HepG2 (cell line): ENCODE results near the gene GPR173. TPM values are rescaled to one million over a fixed set of nuclear protein-coding genes. Genes with fewer than 3 reads are reported as not detected.
A peak's percentile ranks its signal among the peaks of the same experiment; 100 is the strongest.

Experiments used
- ATAC-seq: fragments of 200-7000 bp; cut with Tn5 transposase; 3 replicates; pipeline ENCODE4 v1.9.1; 2020; ENCODE audit warnings: mild to moderate bottlenecking, moderate library complexity
- BruUV-seq: library from RNA; stranded (reverse); fragments of 400-500 nt; replicated peaks from 2 replicates; lab custom pipeline; 2021; lab: Mats Ljungman, UMichigan
- CTCF ChIA-PET: fragments of 300-600 bp; formaldehyde crosslinking; extraction: SDS; loops from one replicate; lab custom pipeline; 2021; ENCODE audit warnings: low total read pairs, inconsistent platforms, low intra/inter-chr PET ratio; lab: Yijun Ruan, JAX
- POLR2A ChIA-PET: fragments of 350-600 bp; sonication (Branson Sonifier 250); formaldehyde crosslinking; loops from one replicate; lab custom pipeline; 2020; ENCODE audit warnings: antibody characterized with exemption, inconsistent platforms; lab: Yijun Ruan, JAX
- DNase-seq: peaks from one replicate; pipeline ENCODE4 v3.0.0-alpha.2; 2015; ENCODE audit warnings: low spot score
- FAIRE-seq: peaks from 3 replicates; lab custom pipeline; 2011; peaks lifted over from hg19 to GRCh38; lab: Jason Lieb, UNC
- H2AFZ ChIP-seq: one replicate; pipeline ENCODE4 v1.6.1; 2011; ENCODE audit warnings: low read length, inconsistent platforms
- H3K27ac ChIP-seq: fragments of 300-600 bp; 3 replicates; pipeline ENCODE4 v1.8.0; 2011; ENCODE audit warnings: mixed run types, mild to moderate bottlenecking, mixed read lengths, low read length, inconsistent platforms; ENCODE audit not compliant: insufficient read depth; ENCODE audit errors: extremely low read length
- H3K27me3 ChIP-seq, 2 experiments: fragments of 200-600 bp in 1 of 2; 2 replicates in 1 of 2; 3 replicates in 1 of 2; pipeline versions ENCODE4 v1.6.0 to v1.8.0; 2011; ENCODE audit warnings: low read length in 2 of 2, mild to moderate bottlenecking in 2 of 2, moderate library complexity in 2 of 2, inconsistent platforms in 1 of 2; ENCODE audit not compliant: insufficient read depth in 2 of 2, control insufficient read depth in 1 of 2
- H3K36me3 ChIP-seq, 2 experiments: fragments of 200-600 bp in 1 of 2; replicated peaks in 1 of 2; 2 replicates in 1 of 2; 3 replicates in 1 of 2; pipeline versions ENCODE4 v1.5.1 to v1.8.0; 2011; ENCODE audit warnings: low read length in 2 of 2, inconsistent platforms in 1 of 2; ENCODE audit not compliant: insufficient read depth in 2 of 2, control insufficient read depth in 1 of 2
- H3K4me1 ChIP-seq: 2 replicates; pipeline ENCODE4 v1.5.1; 2012; ENCODE audit warnings: low read length, inconsistent platforms; ENCODE audit not compliant: insufficient read depth
- H3K4me2 ChIP-seq: 2 replicates; pipeline ENCODE4 v1.6.0; 2011; ENCODE audit warnings: low read depth, low read length, inconsistent platforms
- H3K4me3 ChIP-seq, 3 experiments: fragments of 200-600 bp in 1 of 3; sonication (generic), shearing (Covaris generic) in 1 of 3; replicated peaks in 1 of 3; 2 replicates each; pipeline ENCODE4 v1.5.1; 2011 to 2016; ENCODE audit warnings: low read length in 3 of 3, inconsistent platforms in 2 of 3, low read depth in 2 of 3, mild to moderate bottlenecking in 2 of 3, control low read depth in 1 of 3, mixed read lengths in 1 of 3; ENCODE audit not compliant: insufficient read depth in 1 of 3
- H3K79me2 ChIP-seq: one replicate; pipeline ENCODE4 v1.6.1; 2011; ENCODE audit warnings: low read length, inconsistent platforms; ENCODE audit not compliant: insufficient read depth
- H3K9ac ChIP-seq: 2 replicates; pipeline ENCODE4 v1.6.0; 2011; ENCODE audit warnings: mild to moderate bottlenecking, low read depth, low read length, inconsistent platforms; ENCODE audit not compliant: insufficient read depth
- H3K9me3 ChIP-seq: 2 replicates; pipeline ENCODE4 v1.5.1; 2012; ENCODE audit warnings: mild to moderate bottlenecking, low read length
- H4K20me1 ChIP-seq: 2 replicates; pipeline ENCODE4 v1.6.0; 2011; ENCODE audit warnings: inconsistent platforms, mild to moderate bottlenecking, low read length, moderate library complexity; ENCODE audit not compliant: insufficient read depth
- GTF3A ChIP-seq: sonication (generic); formaldehyde crosslinking; conservative IDR thresholded peaks from 2 replicates; pipeline ENCODE4 v1.4.0; 2020; ENCODE audit warnings: mild to moderate bottlenecking, missing genetic modification reagents
- MAFF ChIP-seq: IDR thresholded peaks from 2 replicates; pipeline ENCODE4 v1.6.1; 2011; ENCODE audit warnings: low read depth, low read length, improper control_type of control experiment
- MXD1 ChIP-seq: sonication (generic); formaldehyde crosslinking; IDR thresholded peaks from 2 replicates; pipeline ENCODE4 v1.4.0; 2020; ENCODE audit warnings: mild to moderate bottlenecking, missing genetic modification reagents
- NFKBIZ ChIP-seq: IDR thresholded peaks from 2 replicates; pipeline ENCODE4 v1.6.1; 2018; ENCODE audit warnings: missing genetic modification reagents, missing compliant biosample characterization
- POGZ ChIP-seq: sonication (generic); formaldehyde crosslinking; IDR thresholded peaks from 2 replicates; pipeline ENCODE4 v1.4.0; 2020; ENCODE audit warnings: mild to moderate bottlenecking, missing genetic modification reagents
- TAF1 ChIP-seq: sonication (generic); formaldehyde crosslinking; IDR thresholded peaks from 2 replicates; pipeline ENCODE4 v1.4.0; 2020; ENCODE audit warnings: missing genetic modification reagents
- TARDBP ChIP-seq: sonication (generic); formaldehyde crosslinking; IDR thresholded peaks from 2 replicates; pipeline ENCODE4 v1.8.0; 2022; ENCODE audit warnings: mild to moderate bottlenecking, missing genetic modification reagents
- TBX2 ChIP-seq: sonication (generic); formaldehyde crosslinking; IDR thresholded peaks from 2 replicates; pipeline ENCODE4 v1.5.0; 2020; ENCODE audit warnings: missing genetic modification reagents, mild to moderate bottlenecking, borderline replicate concordance
- THAP7 ChIP-seq: sonication (generic); formaldehyde crosslinking; IDR thresholded peaks from 2 replicates; pipeline ENCODE4 v1.8.1; 2023; ENCODE audit warnings: mild to moderate bottlenecking, missing genetic modification reagents
- YEATS4 ChIP-seq: sonication (generic); formaldehyde crosslinking; IDR thresholded peaks from 2 replicates; pipeline ENCODE4 v1.4.0; 2020; ENCODE audit warnings: missing genetic modification reagents, borderline replicate concordance
- ZBTB1 ChIP-seq: sonication (generic); formaldehyde crosslinking; IDR thresholded peaks from 2 replicates; pipeline ENCODE4 v1.4.0; 2020; ENCODE audit warnings: missing genetic modification reagents, borderline replicate concordance
- ZNF326 ChIP-seq: sonication (generic); formaldehyde crosslinking; IDR thresholded peaks from 2 replicates; pipeline ENCODE4 v1.4.0; 2020; ENCODE audit warnings: missing genetic modification reagents, borderline replicate concordance
- WGBS: methylation state at CpG from one replicate; pipeline ENCODE4 v1.1.6; 2017; ENCODE audit warnings: low lambda C conversion rate; 5-methylcytosine and 5-hydroxymethylcytosine counted together
- in situ Hi-C: cut with HindIII; loops from 2 replicates; pipeline ENCODE4 v1.10.0; 2017; ENCODE audit warnings: low pct_unique_long_range_greater_than_20kb; ENCODE audit not compliant: extremely low pct_ligation_motif_present
- intact Hi-C: fragments of 100-400 bp; cut with micrococcal nuclease; formaldehyde crosslinking; loops from one replicate; pipeline ENCODE4 v1.10.0; 2022; ENCODE audit not compliant: unreplicated experiment
- polyA plus RNA-seq, 8 experiments: library from polyadenylated mRNA; depleted of rRNA in 3 of 8; stranded (reverse) in 7 of 8; unstranded in 1 of 8; fragments of >200 nt; fragmentation: Illumina TruSeq in 4 of 8; extraction: Trizol in 4 of 8; gene quantifications; 2 replicates each; pipeline versions ENCODE4 v1.2.1 to v1.2.3, GENCODE V29; 2011 to 2016; ENCODE audit warnings: low read depth in 4 of 8, missing spikeins in 1 of 8, mixed read lengths in 1 of 8; ENCODE audit not compliant: insufficient read depth in 1 of 8
- total RNA-seq, 5 experiments: library from RNA; depleted of rRNA; stranded (reverse); fragments of >200 nt; fragmentation: Illumina TruSeq; extraction: Trizol; gene quantifications; 2 replicates each; pipeline ENCODE4 v1.2.3, GENCODE V29; 2016; ENCODE audit warnings: low read depth in 1 of 5
- TF ChIP-seq, protein P1 (sequence below): sonication (generic); formaldehyde crosslinking; IDR thresholded peaks from 2 replicates; pipeline ENCODE4 v1.4.0; 2020; ENCODE audit warnings: mild to moderate bottlenecking, missing genetic modification reagents
- TF ChIP-seq, protein P2 (sequence below): sonication (generic); formaldehyde crosslinking; IDR thresholded peaks from 2 replicates; pipeline ENCODE4 v1.4.0; 2020; ENCODE audit warnings: missing genetic modification reagents
- TF ChIP-seq, protein P3 (sequence below): sonication (generic); formaldehyde crosslinking; IDR thresholded peaks from 2 replicates; pipeline ENCODE4 v1.5.0; 2020; ENCODE audit warnings: mild to moderate bottlenecking, missing genetic modification reagents

GPR173 gene
- total and polyA plus RNA-seq, 2 of the 13 experiments (the other 11 are each of a cell fraction or from before 2014, with no cell fraction given), result 0.04 TPM; not detected in 1

GRCh38 chrX:53081925-53082772 lies 33.6 kb downstream of the GPR173 start, which contains the start of gene TSPYL2:
TSS of gene TSPYL2 (plus strand) at chrX:53082367. CDS start at chrX:53082499, 132 bp downstream.
- Histone ChIP-seq H3K4me1 (peaks cover 13% of the 10 kb centered on the region; the same call in 1 of the 2 replicates), H4K20me1 (no peaks in the 10 kb centered on the region), H3K27ac (peak within 1 kb of the TSS; percentile 58), H3K4me3 (peak within 1 kb of the TSS; percentile 62 to 79 (median 74); a peak in 5 of 6 replicates), H3K79me2 (peaks cover 7% of the 10 kb centered on the region), H2AFZ (no peak within 1 kb of the TSS), H3K36me3 (peaks cover 4 to 5% of the 10 kb centered on the region in 2 experiments; a peak in 2 of 5 replicates), H3K9me3 (no peaks in the 10 kb centered on the region), H3K9ac (peak within 1 kb of the TSS; percentile 72), H3K4me2 (peak within 1 kb of the TSS; percentile 74), H3K27me3 (no peaks in the 10 kb centered on the region)
- ChIA-PET POLR2A (interaction anchor here (0.8 to 1.6 kb wide), 9 partner anchors 9 to 1918 kb away, joined by 3 to 8 read pairs (median 3); partner anchors contain the start of genes APEX2 and KANTR), CTCF (no interaction called here)
- in situ Hi-C loops, result no loop called here
- peak; percentile 90 for DNase-seq
- intact Hi-C loops, result no loop called here
- FAIRE-seq, result peak; percentile 97
- peak; percentile 94 for ATAC-seq
- whole genome bisulfite sequencing, result 4% methylated on average over 5 of the region's 86 CpGs
- no TSS peak for BruUV-seq
- TF ChIP-seq, protein P1, sequence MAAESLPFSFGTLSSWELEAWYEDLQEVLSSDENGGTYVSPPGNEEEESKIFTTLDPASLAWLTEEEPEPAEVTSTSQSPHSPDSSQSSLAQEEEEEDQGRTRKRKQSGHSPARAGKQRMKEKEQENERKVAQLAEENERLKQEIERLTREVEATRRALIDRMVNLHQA (CRISPR knock-in tag), result no peak
- no peak for TF ChIP-seq ZNF326
- TF ChIP-seq POGZ (CRISPR knock-in tag), result peak; percentile 47; the same call in 1 of the 2 replicates
- TF ChIP-seq GTF3A, result no peak
- TF ChIP-seq TBX2 (CRISPR knock-in tag), result peak; percentile 53; the same call in 1 of the 2 replicates
- TF ChIP-seq TAF1 (CRISPR knock-in tag), result peak; percentile 91
- TF ChIP-seq, protein P2, sequence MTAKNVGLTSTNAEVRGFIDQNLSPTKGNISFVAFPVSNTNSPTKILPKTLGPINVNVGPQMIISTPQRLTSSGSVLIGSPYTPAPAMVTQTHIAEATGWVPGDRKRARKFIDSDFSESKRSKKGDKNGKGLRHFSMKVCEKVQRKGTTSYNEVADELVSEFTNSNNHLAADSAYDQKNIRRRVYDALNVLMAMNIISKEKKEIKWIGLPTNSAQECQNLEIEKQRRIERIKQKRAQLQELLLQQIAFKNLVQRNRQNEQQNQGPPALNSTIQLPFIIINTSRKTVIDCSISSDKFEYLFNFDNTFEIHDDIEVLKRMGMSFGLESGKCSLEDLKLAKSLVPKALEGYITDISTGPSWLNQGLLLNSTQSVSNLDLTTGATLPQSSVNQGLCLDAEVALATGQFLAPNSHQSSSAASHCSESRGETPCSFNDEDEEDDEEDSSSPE (CRISPR knock-in tag), result peak; percentile 58
- TF ChIP-seq, protein P3, sequence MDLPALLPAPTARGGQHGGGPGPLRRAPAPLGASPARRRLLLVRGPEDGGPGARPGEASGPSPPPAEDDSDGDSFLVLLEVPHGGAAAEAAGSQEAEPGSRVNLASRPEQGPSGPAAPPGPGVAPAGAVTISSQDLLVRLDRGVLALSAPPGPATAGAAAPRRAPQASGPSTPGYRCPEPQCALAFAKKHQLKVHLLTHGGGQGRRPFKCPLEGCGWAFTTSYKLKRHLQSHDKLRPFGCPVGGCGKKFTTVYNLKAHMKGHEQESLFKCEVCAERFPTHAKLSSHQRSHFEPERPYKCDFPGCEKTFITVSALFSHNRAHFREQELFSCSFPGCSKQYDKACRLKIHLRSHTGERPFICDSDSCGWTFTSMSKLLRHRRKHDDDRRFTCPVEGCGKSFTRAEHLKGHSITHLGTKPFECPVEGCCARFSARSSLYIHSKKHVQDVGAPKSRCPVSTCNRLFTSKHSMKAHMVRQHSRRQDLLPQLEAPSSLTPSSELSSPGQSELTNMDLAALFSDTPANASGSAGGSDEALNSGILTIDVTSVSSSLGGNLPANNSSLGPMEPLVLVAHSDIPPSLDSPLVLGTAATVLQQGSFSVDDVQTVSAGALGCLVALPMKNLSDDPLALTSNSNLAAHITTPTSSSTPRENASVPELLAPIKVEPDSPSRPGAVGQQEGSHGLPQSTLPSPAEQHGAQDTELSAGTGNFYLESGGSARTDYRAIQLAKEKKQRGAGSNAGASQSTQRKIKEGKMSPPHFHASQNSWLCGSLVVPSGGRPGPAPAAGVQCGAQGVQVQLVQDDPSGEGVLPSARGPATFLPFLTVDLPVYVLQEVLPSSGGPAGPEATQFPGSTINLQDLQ (CRISPR knock-in tag), result no peak
- peak; percentile 30; the same call in 1 of the 2 replicates for TF ChIP-seq MXD1 (CRISPR knock-in tag)
- TF ChIP-seq NFKBIZ (CRISPR knock-in tag), result no peak
- no peak for TF ChIP-seq MAFF
- no peak for TF ChIP-seq THAP7
- TF ChIP-seq YEATS4 (CRISPR knock-in tag), result peak; percentile 32; the same call in 1 of the 2 replicates
- no peak for TF ChIP-seq TARDBP
- no peak for TF ChIP-seq ZBTB1 (CRISPR knock-in tag)
